ENCODE results near the gene NXPH4. TPM values are rescaled to one million over a fixed set of nuclear protein-coding genes. Genes with fewer than 3 reads are reported as not detected.

The NXPH4 gene
- total RNA-seq, 1 experiment from 2014 or later: 20.0 TPM

- TF ChIP-seq, protein P1, sequence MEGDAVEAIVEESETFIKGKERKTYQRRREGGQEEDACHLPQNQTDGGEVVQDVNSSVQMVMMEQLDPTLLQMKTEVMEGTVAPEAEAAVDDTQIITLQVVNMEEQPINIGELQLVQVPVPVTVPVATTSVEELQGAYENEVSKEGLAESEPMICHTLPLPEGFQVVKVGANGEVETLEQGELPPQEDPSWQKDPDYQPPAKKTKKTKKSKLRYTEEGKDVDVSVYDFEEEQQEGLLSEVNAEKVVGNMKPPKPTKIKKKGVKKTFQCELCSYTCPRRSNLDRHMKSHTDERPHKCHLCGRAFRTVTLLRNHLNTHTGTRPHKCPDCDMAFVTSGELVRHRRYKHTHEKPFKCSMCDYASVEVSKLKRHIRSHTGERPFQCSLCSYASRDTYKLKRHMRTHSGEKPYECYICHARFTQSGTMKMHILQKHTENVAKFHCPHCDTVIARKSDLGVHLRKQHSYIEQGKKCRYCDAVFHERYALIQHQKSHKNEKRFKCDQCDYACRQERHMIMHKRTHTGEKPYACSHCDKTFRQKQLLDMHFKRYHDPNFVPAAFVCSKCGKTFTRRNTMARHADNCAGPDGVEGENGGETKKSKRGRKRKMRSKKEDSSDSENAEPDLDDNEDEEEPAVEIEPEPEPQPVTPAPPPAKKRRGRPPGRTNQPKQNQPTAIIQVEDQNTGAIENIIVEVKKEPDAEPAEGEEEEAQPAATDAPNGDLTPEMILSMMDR (IDR thresholded peaks at IDR 0.05 in 2 of 3, conservative IDR thresholded peaks at IDR 0.05 in 1 of 3; ENCODE audit: borderline replicate concordance in 1 of 3, insufficient read depth in 1 of 3, low read depth in 2 of 3, low read length in 2 of 3): no peak
Measured at GRCh38 chr12:57234571-57235016, 18.0 kb downstream of the NXPH4 start (continued).

GRCh38 chr12:57235017-57235727, 18.6 kb downstream of the NXPH4 start:
- Histone ChIP-seq H4K20me1 (ENCODE audit: insufficient read depth) (no peaks in the 10 kb centered on the region), H3K4me3 (replicated peaks in 1 of 2; ENCODE audit: low read depth in 1 of 2, low read length in 2 of 2) (no peak overlapping the region), H3K4me1 (ENCODE audit: control insufficient read depth in 1 of 2, insufficient read depth in 2 of 2, low read length in 2 of 2) (peaks cover 16 to 25% of the 10 kb centered on the region in 2 experiments), H3K27ac (ENCODE audit: low read depth, low read length) (no peak overlapping the region), H3K9me2 (ENCODE audit: insufficient read depth) (no peaks in the 10 kb centered on the region), H3K4me2 (ENCODE audit: low read length) (no peak overlapping the region), H3K27me3 (ENCODE audit: insufficient read depth, low read length) (peaks cover 4% of the 10 kb centered on the region; the same call in 1 of the 2 replicates), H3K36me3 (ENCODE audit: control insufficient read depth in 1 of 2, insufficient read depth in 2 of 2, low read length in 2 of 2) (peaks cover 15 to 34% of the 10 kb centered on the region in 2 experiments), H2AFZ (ENCODE audit: low read depth, low read length, poor library complexity, severe bottlenecking) (no peak overlapping the region), H3K9ac (ENCODE audit: low read length) (no peak overlapping the region), H3K79me2 (ENCODE audit: insufficient read depth, low read length) (peaks cover 23% of the 10 kb centered on the region), H3K9me3 (ENCODE audit: control insufficient read depth in 1 of 2, insufficient read depth in 1 of 2, low read depth in 1 of 2, low read length in 2 of 2) (no peaks in the 10 kb centered on the region)
- DNase-seq (ENCODE audit: low read depth, low spot score) (no peak), ATAC-seq (no peak)
- ChIA-PET RAD21 (ENCODE audit: low non-redundant PET in 1 of 2, low total read pairs in 2 of 2, uncharacterized antibody in 2 of 2, unreplicated experiment in 2 of 2) (no interaction called here), CTCF (no interaction called here), POLR2A (no interaction called here)
- intact Hi-C loops (cut with micrococcal nuclease): no loop called here
- no TSS peak for BruUV-seq (replicated peaks)
- TF ChIP-seq, protein P2, sequence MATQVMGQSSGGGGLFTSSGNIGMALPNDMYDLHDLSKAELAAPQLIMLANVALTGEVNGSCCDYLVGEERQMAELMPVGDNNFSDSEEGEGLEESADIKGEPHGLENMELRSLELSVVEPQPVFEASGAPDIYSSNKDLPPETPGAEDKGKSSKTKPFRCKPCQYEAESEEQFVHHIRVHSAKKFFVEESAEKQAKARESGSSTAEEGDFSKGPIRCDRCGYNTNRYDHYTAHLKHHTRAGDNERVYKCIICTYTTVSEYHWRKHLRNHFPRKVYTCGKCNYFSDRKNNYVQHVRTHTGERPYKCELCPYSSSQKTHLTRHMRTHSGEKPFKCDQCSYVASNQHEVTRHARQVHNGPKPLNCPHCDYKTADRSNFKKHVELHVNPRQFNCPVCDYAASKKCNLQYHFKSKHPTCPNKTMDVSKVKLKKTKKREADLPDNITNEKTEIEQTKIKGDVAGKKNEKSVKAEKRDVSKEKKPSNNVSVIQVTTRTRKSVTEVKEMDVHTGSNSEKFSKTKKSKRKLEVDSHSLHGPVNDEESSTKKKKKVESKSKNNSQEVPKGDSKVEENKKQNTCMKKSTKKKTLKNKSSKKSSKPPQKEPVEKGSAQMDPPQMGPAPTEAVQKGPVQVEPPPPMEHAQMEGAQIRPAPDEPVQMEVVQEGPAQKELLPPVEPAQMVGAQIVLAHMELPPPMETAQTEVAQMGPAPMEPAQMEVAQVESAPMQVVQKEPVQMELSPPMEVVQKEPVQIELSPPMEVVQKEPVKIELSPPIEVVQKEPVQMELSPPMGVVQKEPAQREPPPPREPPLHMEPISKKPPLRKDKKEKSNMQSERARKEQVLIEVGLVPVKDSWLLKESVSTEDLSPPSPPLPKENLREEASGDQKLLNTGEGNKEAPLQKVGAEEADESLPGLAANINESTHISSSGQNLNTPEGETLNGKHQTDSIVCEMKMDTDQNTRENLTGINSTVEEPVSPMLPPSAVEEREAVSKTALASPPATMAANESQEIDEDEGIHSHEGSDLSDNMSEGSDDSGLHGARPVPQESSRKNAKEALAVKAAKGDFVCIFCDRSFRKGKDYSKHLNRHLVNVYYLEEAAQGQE (IDR thresholded peaks at IDR 0.05; ENCODE audit: low read depth): no peak
- TF ChIP-seq, protein P3, sequence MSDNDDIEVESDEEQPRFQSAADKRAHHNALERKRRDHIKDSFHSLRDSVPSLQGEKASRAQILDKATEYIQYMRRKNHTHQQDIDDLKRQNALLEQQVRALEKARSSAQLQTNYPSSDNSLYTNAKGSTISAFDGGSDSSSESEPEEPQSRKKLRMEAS (IDR thresholded peaks at IDR 0.05): no peak
- TF ChIP-seq JUND (IDR thresholded peaks at IDR 0.05) (no peak), EZH2 (IDR thresholded peaks at IDR 0.05) (no peak), FOSL1 (IDR thresholded peaks at IDR 0.05; ENCODE audit: low read depth) (no peak), ATF3 (IDR thresholded peaks at IDR 0.05) (no peak), CBX3 (IDR thresholded peaks at IDR 0.05; ENCODE audit: low read depth) (no peak), SP1 (IDR thresholded peaks at IDR 0.05; ENCODE audit: low read depth) (no peak), ZFX (IDR thresholded peaks at IDR 0.05) (no peak), YY1 (IDR thresholded peaks at IDR 0.05; ENCODE audit: extremely low read depth, insufficient replicate concordance, low read depth, low read length) (no peak), ELF1 (IDR thresholded peaks at IDR 0.05; ENCODE audit: borderline replicate concordance, low read depth) (no peak), SIN3A (IDR thresholded peaks at IDR 0.05; ENCODE audit: low read depth) (no peak), ZNF274 (IDR thresholded peaks at IDR 0.05; ENCODE audit: low read depth, low read length) (no peak), CEBPB (IDR thresholded peaks at IDR 0.05; ENCODE audit: low read depth) (no peak), TCF7L2 (IDR thresholded peaks at IDR 0.05; ENCODE audit: borderline replicate concordance, extremely low read depth, insufficient read depth, insufficient read length) (no peak), SRF (IDR thresholded peaks at IDR 0.05; ENCODE audit: low read depth) (no peak)
- TF ChIP-seq, protein P1 (IDR thresholded peaks at IDR 0.05 in 2 of 3, conservative IDR thresholded peaks at IDR 0.05 in 1 of 3; ENCODE audit: borderline replicate concordance in 1 of 3, insufficient read depth in 1 of 3, low read depth in 2 of 3, low read length in 2 of 3): no peak

All from HCT116 (cell line).